Measurements from ENCODE around the gene MGLL. TPM values are rescaled to one million over a fixed set of nuclear protein-coding genes. Genes with fewer than 3 reads are reported as not detected.

Gene MGLL
- total and polyA plus RNA-seq, 9 donors = 4.5 to 22.4 (median 13.3) TPM

GRCh38 chr3:127743351-127744252 is 78.7 kb downstream of the MGLL start:
- Histone ChIP-seq H3K36me3 (no peaks in the 10 kb centered on the region), H3K9me3 (no peaks in the 10 kb centered on the region), H3K4me1 (ENCODE audit: insufficient read depth) (peaks cover 6% of the 10 kb centered on the region), H3K27me3 (no peaks in the 10 kb centered on the region), H3K4me3 (no peak overlapping the region), H3K27ac (no peak overlapping the region)
- no peak for DNase-seq
- TF ChIP-seq EP300 (IDR thresholded peaks at IDR 0.05) (no peak), POLR2A (IDR thresholded peaks at IDR 0.05) (no peak)
- TF ChIP-seq, protein P1, sequence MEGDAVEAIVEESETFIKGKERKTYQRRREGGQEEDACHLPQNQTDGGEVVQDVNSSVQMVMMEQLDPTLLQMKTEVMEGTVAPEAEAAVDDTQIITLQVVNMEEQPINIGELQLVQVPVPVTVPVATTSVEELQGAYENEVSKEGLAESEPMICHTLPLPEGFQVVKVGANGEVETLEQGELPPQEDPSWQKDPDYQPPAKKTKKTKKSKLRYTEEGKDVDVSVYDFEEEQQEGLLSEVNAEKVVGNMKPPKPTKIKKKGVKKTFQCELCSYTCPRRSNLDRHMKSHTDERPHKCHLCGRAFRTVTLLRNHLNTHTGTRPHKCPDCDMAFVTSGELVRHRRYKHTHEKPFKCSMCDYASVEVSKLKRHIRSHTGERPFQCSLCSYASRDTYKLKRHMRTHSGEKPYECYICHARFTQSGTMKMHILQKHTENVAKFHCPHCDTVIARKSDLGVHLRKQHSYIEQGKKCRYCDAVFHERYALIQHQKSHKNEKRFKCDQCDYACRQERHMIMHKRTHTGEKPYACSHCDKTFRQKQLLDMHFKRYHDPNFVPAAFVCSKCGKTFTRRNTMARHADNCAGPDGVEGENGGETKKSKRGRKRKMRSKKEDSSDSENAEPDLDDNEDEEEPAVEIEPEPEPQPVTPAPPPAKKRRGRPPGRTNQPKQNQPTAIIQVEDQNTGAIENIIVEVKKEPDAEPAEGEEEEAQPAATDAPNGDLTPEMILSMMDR (IDR thresholded peaks at IDR 0.05) = no peak
- 68 to 72% (median 70%) methylated on average over 15 of the region's 15 CpGs for WGBS, 3 donors
- intact Hi-C loops (cut with DNase I) = no loop called here

- Histone ChIP-seq H3K27ac (no peak overlapping the region), H3K4me1 (ENCODE audit: insufficient read depth) (no peaks in the 10 kb centered on the region), H3K9me3 (no peaks in the 10 kb centered on the region), H3K4me3 (no peak overlapping the region), H3K27me3 (no peaks in the 10 kb centered on the region), H3K36me3 (no peaks in the 10 kb centered on the region)
- TF ChIP-seq POLR2A (IDR thresholded peaks at IDR 0.05) (no peak), EP300 (IDR thresholded peaks at IDR 0.05) (no peak)
- TF ChIP-seq, protein P1 (IDR thresholded peaks at IDR 0.05) = no peak
- intact Hi-C loops (cut with DNase I) = no loop called here
- no peak for DNase-seq
- WGBS, 3 donors = 93 to 95% (median 94%) methylated on average over 9 of the region's 9 CpGs
Measured at GRCh38 chr3:127742580-127742979, 79.7 kb downstream of the MGLL start.

- intact Hi-C loops (cut with DNase I) = no loop called here
- 88 to 98% (median 96%) methylated on average over 1 of the region's 1 CpG for WGBS, 3 donors
- no peak overlapping the region for H3K27ac ChIP-seq
- no peaks in the 10 kb centered on the region for H3K36me3 ChIP-seq
- TF ChIP-seq, protein P1 (IDR thresholded peaks at IDR 0.05) = no peak
- TF ChIP-seq POLR2A (IDR thresholded peaks at IDR 0.05) = no peak
- TF ChIP-seq EP300 (IDR thresholded peaks at IDR 0.05) = no peak
- H3K4me1 ChIP-seq (ENCODE audit: insufficient read depth) = no peaks in the 10 kb centered on the region
- H3K4me3 ChIP-seq = no peak overlapping the region
- DNase-seq = no peak
- no peaks in the 10 kb centered on the region for H3K27me3 ChIP-seq
- H3K9me3 ChIP-seq = no peaks in the 10 kb centered on the region
Measured at GRCh38 chr3:127741690-127742089, 80.6 kb downstream of the MGLL start.

DNA sequence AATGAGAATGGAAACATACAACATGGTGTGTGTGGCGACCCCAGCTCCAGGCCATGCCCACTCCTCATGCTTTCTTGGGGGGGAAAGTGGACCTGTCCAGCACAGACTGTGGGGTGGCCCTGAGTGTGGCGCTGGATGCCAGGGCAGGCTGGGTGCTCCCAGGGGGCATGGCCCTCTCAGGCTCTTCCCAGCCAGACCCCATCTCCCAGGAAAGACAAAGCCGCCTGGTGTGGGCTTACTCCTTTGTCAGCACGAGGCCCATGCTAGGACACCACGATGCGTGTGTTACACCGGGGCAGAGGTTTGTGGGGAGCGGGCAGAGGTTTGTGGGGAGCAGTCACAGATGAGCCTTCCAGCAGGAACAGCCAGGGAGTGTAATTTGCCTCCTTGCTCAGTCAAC is 81.1 kb downstream of the MGLL start:
- Histone ChIP-seq H3K4me3 (no peak overlapping the region), H3K27me3 (no peaks in the 10 kb centered on the region), H3K36me3 (no peaks in the 10 kb centered on the region), H3K27ac (no peak overlapping the region), H3K4me1 (ENCODE audit: insufficient read depth) (no peaks in the 10 kb centered on the region), H3K9me3 (no peaks in the 10 kb centered on the region)
- TF ChIP-seq, protein P1 (IDR thresholded peaks at IDR 0.05) = no peak
- TF ChIP-seq POLR2A (IDR thresholded peaks at IDR 0.05) (no peak), EP300 (IDR thresholded peaks at IDR 0.05) (no peak)
- no peak for DNase-seq
- WGBS, 3 donors = 95 to 99% (median 97%) methylated on average over 8 of the region's 8 CpGs
- intact Hi-C loops (cut with DNase I) = no loop called here

Measured in ovary (tissue), 9 donors.